ENCODE results near the gene IGFBP1.
A peak's percentile ranks its signal among the peaks of the same experiment; 100 is the strongest.
"Not testable (repeated sequence)": the region's sequence is repeated elsewhere in the genome, so short reads cannot be mapped to it uniquely, and the experiment has no call there.

Gene IGFBP1

DNA sequence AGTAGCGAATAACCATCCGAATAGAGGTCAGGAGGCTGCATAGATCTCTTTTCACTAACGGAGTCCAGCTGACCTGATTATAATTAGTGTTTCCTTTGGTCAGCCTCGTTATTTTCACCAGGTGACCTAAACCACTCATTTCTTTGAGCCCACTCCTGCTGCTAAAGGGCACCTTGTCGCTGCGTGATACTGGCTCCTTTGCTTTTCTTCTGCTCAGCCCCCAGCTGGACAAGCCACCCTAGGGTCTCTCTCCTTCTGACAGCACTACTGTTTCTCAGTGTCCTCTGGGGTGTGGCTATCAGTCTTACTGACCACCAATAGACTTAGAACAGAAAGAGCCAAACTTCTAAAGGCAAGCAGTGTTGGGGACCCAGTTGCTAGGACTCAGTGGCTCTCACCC, 35.5 kb downstream of the IGFBP1 start:
- H3K27ac ChIP-seq (ENCODE audit: low read length) = no peak overlapping the region
- no peak overlapping the region for H3K9ac ChIP-seq (ENCODE audit: low read length)
- H3K4me1 ChIP-seq (ENCODE audit: control insufficient read depth, low read depth, low read length) = peaks cover 19% of the 10 kb centered on the region
- no peaks in the 10 kb centered on the region for H3K36me3 ChIP-seq (ENCODE audit: control insufficient read depth, low read depth, low read length)
- H3K4me3 ChIP-seq (ENCODE audit: low read length) = peak overlapping the region; percentile 66
- peaks cover 46% of the 10 kb centered on the region for H3K27me3 ChIP-seq (ENCODE audit: control insufficient read depth, insufficient read depth, low read length)
- no peaks in the 10 kb centered on the region for H3K9me3 ChIP-seq (ENCODE audit: control insufficient read depth, low read depth, low read length)

DNA sequence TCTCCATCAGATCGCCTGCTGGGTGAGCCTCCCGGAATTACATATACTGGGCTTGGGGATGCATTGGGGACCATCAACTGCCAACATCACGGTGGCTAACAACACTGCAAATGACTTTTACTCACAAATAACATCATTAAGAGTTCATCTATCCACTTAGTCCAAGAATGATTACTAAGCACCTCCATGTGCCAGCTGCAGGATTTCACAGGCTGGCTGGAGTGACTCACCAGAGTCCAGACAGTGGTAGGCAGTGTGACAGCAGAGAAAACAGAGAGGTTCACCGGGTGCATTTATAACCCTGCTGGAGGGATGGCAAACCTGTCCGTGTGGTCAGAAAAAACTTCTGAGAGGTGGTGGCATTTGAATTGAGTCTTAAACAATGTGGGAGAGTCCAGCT, 36.0 kb downstream of the IGFBP1 start:
- Histone ChIP-seq H3K27ac (ENCODE audit: low read length) (no peak overlapping the region), H3K4me1 (ENCODE audit: control insufficient read depth, low read depth, low read length) (peaks cover 19% of the 10 kb centered on the region), H3K4me3 (ENCODE audit: low read length) (no peak overlapping the region), H3K27me3 (ENCODE audit: control insufficient read depth, insufficient read depth, low read length) (peaks cover 41% of the 10 kb centered on the region), H3K9me3 (ENCODE audit: control insufficient read depth, low read depth, low read length) (no peaks in the 10 kb centered on the region), H3K36me3 (ENCODE audit: control insufficient read depth, low read depth, low read length) (no peaks in the 10 kb centered on the region), H3K9ac (ENCODE audit: low read length) (no peak overlapping the region)

DNA sequence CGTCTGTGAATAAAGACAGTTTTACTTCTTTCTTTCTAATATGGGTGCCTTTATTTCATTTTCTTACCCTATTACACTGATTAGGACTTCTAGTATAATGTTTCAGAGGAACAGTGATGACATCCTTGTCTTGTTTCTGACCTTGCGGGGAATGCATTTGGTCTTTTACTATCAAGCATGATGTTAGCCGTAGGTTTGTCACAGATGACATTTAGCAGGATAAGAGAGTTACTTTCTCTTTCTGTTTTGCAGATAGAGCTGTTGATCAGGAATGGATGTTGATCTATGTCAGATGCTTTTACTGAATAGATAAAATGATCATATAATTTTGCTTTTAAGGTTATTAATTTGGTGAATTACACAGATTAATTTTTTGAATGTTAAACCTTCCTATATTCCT, 39.4 kb downstream of the IGFBP1 start:
- peaks cover 8% of the 10 kb centered on the region for H3K27me3 ChIP-seq (ENCODE audit: control insufficient read depth, insufficient read depth, low read length)
- no peaks in the 10 kb centered on the region for H3K9me3 ChIP-seq (ENCODE audit: control insufficient read depth, low read depth, low read length)
- H3K4me1 ChIP-seq (ENCODE audit: control insufficient read depth, low read depth, low read length) = peaks cover 16% of the 10 kb centered on the region
- H3K36me3 ChIP-seq (ENCODE audit: control insufficient read depth, low read depth, low read length) = no peaks in the 10 kb centered on the region
- no peak overlapping the region for H3K27ac ChIP-seq (ENCODE audit: low read length)
- H3K4me3 ChIP-seq (ENCODE audit: low read length) = no peak overlapping the region
- no peak overlapping the region for H3K9ac ChIP-seq (ENCODE audit: low read length)

DNA sequence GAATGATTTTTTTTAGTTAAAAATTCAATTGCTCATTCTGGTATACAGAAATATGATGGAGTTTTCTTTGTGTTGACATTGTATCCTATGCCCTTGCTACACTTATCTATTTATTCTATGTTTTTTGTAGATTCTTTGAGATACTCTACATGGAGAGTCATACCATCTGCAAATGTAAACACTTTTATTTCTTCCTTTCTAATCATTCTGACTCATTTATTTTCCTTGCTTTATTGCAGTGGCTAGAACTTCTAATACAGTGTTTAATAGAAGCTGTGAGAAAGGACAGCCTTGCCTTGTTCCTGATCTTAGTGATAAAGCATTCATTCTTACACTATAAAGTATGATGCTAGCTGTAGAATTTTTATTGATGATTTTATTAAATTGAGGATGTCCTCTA, 42.7 kb downstream of the IGFBP1 start:
- Histone ChIP-seq H3K4me1 (ENCODE audit: control insufficient read depth, low read depth, low read length) (no peaks in the 10 kb centered on the region), H3K9me3 (ENCODE audit: control insufficient read depth, low read depth, low read length) (no peaks in the 10 kb centered on the region), H3K4me3 (ENCODE audit: low read length) (no peak overlapping the region), H3K27me3 (ENCODE audit: control insufficient read depth, insufficient read depth, low read length) (no peaks in the 10 kb centered on the region), H3K36me3 (ENCODE audit: control insufficient read depth, low read depth, low read length) (no peaks in the 10 kb centered on the region), H3K27ac (ENCODE audit: low read length) (no peak overlapping the region), H3K9ac (ENCODE audit: low read length) (no peak overlapping the region)

DNA sequence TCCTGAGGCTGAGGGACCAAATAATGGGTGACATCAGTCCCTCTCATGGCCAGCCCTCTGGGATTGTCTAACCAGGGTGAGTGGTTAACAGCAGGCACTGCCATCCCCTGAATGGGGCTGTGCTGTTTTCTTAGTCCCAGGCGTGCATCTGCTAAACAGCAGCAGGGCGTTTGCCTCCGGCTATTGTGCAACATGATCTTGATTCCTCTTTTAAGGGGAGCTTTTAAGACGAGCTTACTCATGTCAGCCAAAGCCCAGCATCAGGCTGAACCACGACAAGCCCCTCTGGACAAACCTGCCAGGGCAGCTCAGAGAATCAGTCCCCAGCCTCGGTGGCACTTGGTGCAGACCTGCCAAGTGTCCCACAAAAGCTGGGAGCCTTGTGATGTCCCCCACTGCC, 49.0 kb downstream of the IGFBP1 start:
- no peaks in the 10 kb centered on the region for H3K27me3 ChIP-seq (ENCODE audit: control insufficient read depth, insufficient read depth, low read length)
- no peaks in the 10 kb centered on the region for H3K9me3 ChIP-seq (ENCODE audit: control insufficient read depth, low read depth, low read length)
- H3K4me1 ChIP-seq (ENCODE audit: control insufficient read depth, low read depth, low read length) = no peaks in the 10 kb centered on the region
- H3K27ac ChIP-seq (ENCODE audit: low read length) = no peak overlapping the region
- no peaks in the 10 kb centered on the region for H3K36me3 ChIP-seq (ENCODE audit: control insufficient read depth, low read depth, low read length)
- no peak overlapping the region for H3K9ac ChIP-seq (ENCODE audit: low read length)
- no peak overlapping the region for H3K4me3 ChIP-seq (ENCODE audit: low read length)

DNA sequence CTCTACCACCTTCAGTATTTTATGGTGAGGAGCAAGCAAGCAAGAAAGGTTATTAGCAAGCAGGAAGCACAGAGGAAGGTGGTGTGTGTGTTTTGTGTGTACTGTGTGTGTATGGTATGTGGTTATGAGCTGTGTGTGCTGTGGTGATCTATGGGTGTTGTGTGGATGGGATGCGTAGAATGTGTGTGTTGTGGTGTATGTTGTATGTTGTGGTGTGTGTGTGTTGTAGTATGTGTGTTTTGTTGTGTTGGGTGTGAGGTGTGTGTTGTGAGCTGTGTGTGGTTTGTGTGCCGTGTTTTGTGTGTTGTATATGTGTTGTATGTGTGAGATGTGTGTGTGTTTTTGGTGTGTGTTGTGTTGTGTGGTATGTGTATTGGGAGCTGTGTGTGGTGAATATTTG, 49.6 kb downstream of the IGFBP1 start:
- Histone ChIP-seq H3K9ac (ENCODE audit: low read length) (no peak overlapping the region), H3K4me1 (ENCODE audit: control insufficient read depth, low read depth, low read length) (no peaks in the 10 kb centered on the region), H3K4me3 (ENCODE audit: low read length) (no peak overlapping the region), H3K9me3 (ENCODE audit: control insufficient read depth, low read depth, low read length) (no peaks in the 10 kb centered on the region), H3K27ac (ENCODE audit: low read length) (no peak overlapping the region), H3K36me3 (ENCODE audit: control insufficient read depth, low read depth, low read length) (no peaks in the 10 kb centered on the region), H3K27me3 (ENCODE audit: control insufficient read depth, insufficient read depth, low read length) (no peaks in the 10 kb centered on the region)

DNA sequence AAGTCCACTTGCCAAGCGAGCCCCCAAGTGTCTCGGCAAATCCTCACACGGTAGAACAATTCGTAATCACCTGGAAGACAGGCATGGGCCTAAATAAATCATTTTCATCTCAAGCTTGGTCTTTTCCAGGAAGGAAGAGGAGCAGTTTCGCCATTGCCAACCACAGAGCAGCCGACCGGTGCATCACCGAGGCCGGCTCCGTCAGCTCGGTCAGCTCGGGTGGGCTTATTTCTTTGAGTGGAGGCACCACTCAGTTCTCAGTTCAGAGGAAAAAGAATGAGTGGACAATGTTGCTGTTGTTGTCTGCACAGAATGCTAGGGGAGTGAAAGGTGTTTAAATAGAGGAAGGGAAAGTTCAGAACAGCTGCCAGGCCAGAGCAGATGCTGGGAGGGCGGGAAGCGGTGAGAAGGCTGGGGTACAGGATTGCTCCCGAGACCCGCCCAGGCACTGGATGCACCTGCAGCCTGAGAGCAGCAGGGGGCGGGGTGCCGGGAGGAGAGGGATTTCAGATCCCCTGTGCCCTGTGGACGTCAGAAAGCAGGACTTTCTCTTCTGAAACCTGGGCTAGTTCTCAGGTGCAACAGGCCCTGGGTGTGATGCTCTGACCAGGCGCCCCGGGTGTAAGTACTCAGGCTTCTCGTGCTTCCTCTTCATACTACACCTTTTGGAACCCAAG, 50.5 kb downstream of the IGFBP1 start:
- H3K36me3 ChIP-seq (ENCODE audit: control insufficient read depth, low read depth, low read length) = no peaks in the 10 kb centered on the region
- no peak overlapping the region for H3K4me3 ChIP-seq (ENCODE audit: low read length)
- no peak overlapping the region for H3K9ac ChIP-seq (ENCODE audit: low read length)
- no peaks in the 10 kb centered on the region for H3K9me3 ChIP-seq (ENCODE audit: control insufficient read depth, low read depth, low read length)
- H3K27me3 ChIP-seq (ENCODE audit: control insufficient read depth, insufficient read depth, low read length) = no peaks in the 10 kb centered on the region
- H3K27ac ChIP-seq (ENCODE audit: low read length) = no peak overlapping the region
- H3K4me1 ChIP-seq (ENCODE audit: control insufficient read depth, low read depth, low read length) = no peaks in the 10 kb centered on the region

DNA sequence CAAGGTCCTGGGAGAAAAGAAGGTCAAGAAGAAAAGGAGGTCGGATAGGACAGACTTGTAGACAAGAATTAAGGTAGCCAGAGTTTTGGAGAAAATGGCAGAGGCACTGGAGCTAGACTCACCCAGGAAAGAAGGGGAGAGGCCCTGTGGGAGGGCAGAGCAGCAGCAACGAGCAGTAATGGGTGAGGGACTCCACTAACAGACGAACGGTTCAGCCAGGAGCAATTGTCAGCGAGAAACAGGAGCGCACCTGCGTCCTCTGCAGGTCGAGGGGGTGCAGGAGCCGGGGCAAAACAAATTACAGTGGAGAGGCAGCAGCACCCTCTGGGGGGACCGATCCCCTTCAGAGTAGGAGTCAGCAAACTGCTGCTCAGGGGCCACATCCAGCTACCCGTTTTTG, 51.3 kb downstream of the IGFBP1 start:
- H3K9me3 ChIP-seq (ENCODE audit: control insufficient read depth, low read depth, low read length) = no peaks in the 10 kb centered on the region
- H3K4me1 ChIP-seq (ENCODE audit: control insufficient read depth, low read depth, low read length) = no peaks in the 10 kb centered on the region
- no peak overlapping the region for H3K9ac ChIP-seq (ENCODE audit: low read length)

DNA sequence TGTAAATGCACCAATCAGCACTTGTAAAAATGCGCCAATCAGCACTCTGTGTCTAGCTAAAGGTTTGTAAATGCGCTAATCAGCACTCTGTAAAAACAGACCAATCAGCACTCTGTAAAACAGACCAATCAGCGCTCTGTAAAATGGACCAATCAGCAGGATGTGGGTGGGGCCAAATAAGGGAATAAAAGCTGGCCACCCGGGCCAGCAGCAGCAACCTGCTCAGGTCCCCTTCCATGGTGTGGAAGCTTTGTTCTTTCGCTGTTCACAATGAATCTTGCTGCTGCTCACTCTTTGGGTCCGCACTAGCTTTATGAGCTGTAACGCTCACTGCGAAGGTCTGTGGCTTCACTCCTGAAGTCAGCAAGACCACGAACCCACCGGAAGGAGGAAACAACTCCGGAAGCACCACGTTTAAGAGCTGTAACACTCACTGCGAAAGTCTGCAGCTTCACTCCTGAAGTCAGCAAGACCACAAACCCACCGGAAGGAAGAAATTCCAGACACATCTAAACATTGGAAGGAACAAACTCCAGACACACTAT, 52.0 kb downstream of the IGFBP1 start:
- H3K27me3 ChIP-seq (ENCODE audit: control insufficient read depth, insufficient read depth, low read length); H3K4me3 ChIP-seq (ENCODE audit: low read length); H3K27ac ChIP-seq (ENCODE audit: low read length); H3K4me1 ChIP-seq (ENCODE audit: control insufficient read depth, low read depth, low read length); H3K9ac ChIP-seq (ENCODE audit: low read length); H3K36me3 ChIP-seq (ENCODE audit: control insufficient read depth, low read depth, low read length); H3K9me3 ChIP-seq (ENCODE audit: control insufficient read depth, low read depth, low read length): not testable (repeated sequence)

More for the DNA sequence above, 51.3 kb downstream of the IGFBP1 start:
- Histone ChIP-seq H3K36me3 (ENCODE audit: control insufficient read depth, low read depth, low read length) (no peaks in the 10 kb centered on the region), H3K27ac (ENCODE audit: low read length) (no peak overlapping the region), H3K27me3 (ENCODE audit: control insufficient read depth, insufficient read depth, low read length) (no peaks in the 10 kb centered on the region), H3K4me3 (ENCODE audit: low read length) (no peak overlapping the region)

DNA sequence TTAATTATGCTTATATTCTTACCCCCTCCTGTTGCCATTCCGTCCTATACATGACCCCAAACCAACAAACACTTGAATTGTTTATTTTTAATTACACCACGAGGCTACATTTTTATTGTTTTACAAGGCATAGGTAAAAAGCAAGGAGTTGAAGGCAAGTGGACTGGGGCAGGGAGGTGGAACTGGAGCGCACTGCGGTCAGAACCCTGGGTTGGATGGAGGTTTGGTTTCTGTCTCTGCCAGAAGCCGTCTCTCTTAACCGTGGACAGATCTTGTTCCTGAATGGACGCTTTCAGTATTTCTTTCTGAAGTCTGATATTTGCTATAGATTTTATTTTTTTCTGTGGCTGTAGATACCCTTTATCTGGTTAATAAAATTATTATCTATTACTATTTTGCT, 52.7 kb downstream of the IGFBP1 start:
- Histone ChIP-seq H3K9ac (ENCODE audit: low read length) (no peak overlapping the region), H3K36me3 (ENCODE audit: control insufficient read depth, low read depth, low read length) (no peaks in the 10 kb centered on the region), H3K9me3 (ENCODE audit: control insufficient read depth, low read depth, low read length) (no peaks in the 10 kb centered on the region), H3K4me3 (ENCODE audit: low read length) (no peak overlapping the region), H3K4me1 (ENCODE audit: control insufficient read depth, low read depth, low read length) (no peaks in the 10 kb centered on the region), H3K27me3 (ENCODE audit: control insufficient read depth, insufficient read depth, low read length) (no peaks in the 10 kb centered on the region), H3K27ac (ENCODE audit: low read length) (no peak overlapping the region)
